Endothelial cell of umbilical vein (primary cell): ENCODE measurements around the gene RMP24.

Experiments used
- BruUV-seq: library from RNA; stranded (reverse); fragments of 400-500 nt; replicated peaks from 2 replicates; lab custom pipeline; 2021; lab: Mats Ljungman, UMichigan
- CTCF ChIA-PET: fragments of 300-600, 350-600 bp; sonication (Branson Sonifier 250); formaldehyde crosslinking; loops from one replicate; lab custom pipeline; 2021; ENCODE audit warnings: antibody characterized with exemption, inconsistent platforms; lab: Charles Lee
- POLR2A ChIA-PET: fragments of 300-600, 350-600 bp; sonication (Branson Sonifier 250); formaldehyde crosslinking; loops from one replicate; lab custom pipeline; 2021; ENCODE audit warnings: antibody characterized with exemption, inconsistent platforms; lab: Charles Lee
- DNase-seq: peaks from one replicate; pipeline ENCODE4 v3.0.0-alpha.2; 2011; ENCODE audit warnings: low read depth, low spot score
- FAIRE-seq: peaks from 2 replicates; lab custom pipeline; 2011; peaks lifted over from hg19 to GRCh38; lab: Jason Lieb, UNC
- H2AFZ ChIP-seq: 2 replicates; pipeline ENCODE4 v1.6.0; 2012; ENCODE audit warnings: low read depth, low read length, control low read depth, inconsistent platforms
- H3K27ac ChIP-seq: 2 replicates; pipeline ENCODE4 v1.5.1; 2011; ENCODE audit warnings: low read depth, mild to moderate bottlenecking, control low read depth, low read length, moderate library complexity; ENCODE audit not compliant: insufficient read depth
- H3K27me3 ChIP-seq, 2 experiments: 2 replicates each; pipeline versions ENCODE4 v1.6.0 to v1.6.1; 2011; ENCODE audit warnings: low read length in 2 of 2, mixed read lengths in 1 of 2; ENCODE audit not compliant: control insufficient read depth in 2 of 2, insufficient read depth in 2 of 2
- H3K36me3 ChIP-seq, 2 experiments: 2 replicates in 1 of 2; 3 replicates in 1 of 2; pipeline ENCODE4 v1.5.1; 2011; ENCODE audit warnings: low read length in 2 of 2, mild to moderate bottlenecking in 1 of 2, moderate library complexity in 1 of 2; ENCODE audit not compliant: control insufficient read depth in 2 of 2, insufficient read depth in 2 of 2; ENCODE audit errors: extremely low read depth in 1 of 2
- H3K4me1 ChIP-seq: 3 replicates; pipeline ENCODE4 v1.5.1; 2011; ENCODE audit warnings: mild to moderate bottlenecking, low read length; ENCODE audit not compliant: control insufficient read depth, insufficient read depth; ENCODE audit errors: extremely low read depth
- H3K4me2 ChIP-seq: 2 replicates; pipeline ENCODE4 v1.6.1; 2011; ENCODE audit warnings: low read length, control low read depth, mixed read lengths; ENCODE audit not compliant: insufficient read depth
- H3K4me3 ChIP-seq, 3 experiments: fragments of 200-600 bp in 1 of 3; sonication (generic), shearing (Covaris generic) in 1 of 3; replicated peaks in 1 of 3; 2 replicates each; pipeline ENCODE4 v1.5.1; 2011 to 2016; ENCODE audit warnings: control low read depth in 3 of 3, low read length in 3 of 3, mild to moderate bottlenecking in 2 of 3, inconsistent platforms in 1 of 3, low read depth in 1 of 3, moderate library complexity in 1 of 3; ENCODE audit not compliant: insufficient read depth in 1 of 3
- H3K79me2 ChIP-seq: 2 replicates; pipeline ENCODE4 v1.6.0; 2012; ENCODE audit warnings: low read length, inconsistent platforms; ENCODE audit not compliant: control insufficient read depth, insufficient read depth
- H3K9ac ChIP-seq: replicated peaks from 2 replicates; pipeline ENCODE3; 2011; ENCODE audit warnings: low read length, control low read depth; ENCODE audit not compliant: insufficient read depth; ENCODE audit errors: extremely low read depth
- H3K9me1 ChIP-seq: replicated peaks from 3 replicates; pipeline ENCODE4 v1.6.0; 2011; ENCODE audit warnings: mild to moderate bottlenecking, low read length; ENCODE audit not compliant: control insufficient read depth, insufficient read depth; ENCODE audit errors: extremely low read depth
- H3K9me3 ChIP-seq: replicated peaks from 2 replicates; pipeline ENCODE4 v1.5.1; 2012; ENCODE audit warnings: low read length, inconsistent platforms; ENCODE audit not compliant: control insufficient read depth, insufficient read depth
- H4K20me1 ChIP-seq: replicated peaks from 2 replicates; pipeline ENCODE3; 2011; ENCODE audit warnings: mild to moderate bottlenecking, low read length; ENCODE audit not compliant: control insufficient read depth, insufficient read depth; ENCODE audit errors: extremely low read depth
- CTCF ChIP-seq, 2 donors: IDR thresholded peaks; 1 replicate in 1 of 2; 2 replicates in 1 of 2; pipeline ENCODE4 v1.5.1; 2011; ENCODE audit warnings: low read length in 2 of 2, mild to moderate bottlenecking in 2 of 2, moderate library complexity in 2 of 2, control low read depth in 1 of 2, inconsistent platforms in 1 of 2, low read depth in 1 of 2; ENCODE audit not compliant: insufficient read depth in 1 of 2; ENCODE audit errors: extremely low read depth in 1 of 2
- EZH2 ChIP-seq: IDR thresholded peaks from 2 replicates; pipeline ENCODE4 v1.6.1; 2012; ENCODE audit warnings: borderline replicate concordance, low read depth, mild to moderate bottlenecking, moderate library complexity, low read length, inconsistent platforms; ENCODE audit not compliant: severe bottlenecking
- FOS ChIP-seq: IDR thresholded peaks from 2 replicates; pipeline ENCODE4 v1.6.1; 2011; ENCODE audit warnings: mild to moderate bottlenecking, low read length, moderate library complexity, borderline replicate concordance; ENCODE audit not compliant: insufficient read depth
- GATA2 ChIP-seq: IDR thresholded peaks from 2 replicates; pipeline ENCODE4 v1.7.0; 2011; ENCODE audit warnings: low read depth, mild to moderate bottlenecking, moderate library complexity, mixed read lengths, low read length; ENCODE audit not compliant: insufficient read length, insufficient read depth
- JUN ChIP-seq: IDR thresholded peaks from 2 replicates; pipeline ENCODE4 v1.6.1; 2011; ENCODE audit warnings: borderline replicate concordance, low read depth; ENCODE audit not compliant: insufficient read length, insufficient read depth
- MAX ChIP-seq: IDR thresholded peaks from 2 replicates; pipeline ENCODE4 v1.6.1; 2011; ENCODE audit not compliant: insufficient read depth, insufficient read length
- MYC ChIP-seq: IDR thresholded peaks from one replicate; pipeline ENCODE4 v1.6.1; 2011; ENCODE audit warnings: mild to moderate bottlenecking, low read depth, low read length
- POLR2A ChIP-seq: IDR thresholded peaks from 2 replicates; pipeline ENCODE4 v1.6.1; 2012; ENCODE audit warnings: low read depth, mild to moderate bottlenecking, control low read depth, low read length
- POLR2AphosphoS5 ChIP-seq: IDR thresholded peaks from 2 replicates; pipeline ENCODE4 v1.6.1; 2012; ENCODE audit warnings: low read depth, mild to moderate bottlenecking, control low read depth, low read length, moderate library complexity; ENCODE audit not compliant: insufficient read depth
- dilution Hi-C: fragments of 300-500 bp; cut with MboI; formaldehyde crosslinking; loops from one replicate; pipeline ENCODE4 v1.15.0; 2019; ENCODE audit warnings: low sequenced_read_pairs; ENCODE audit not compliant: extremely low pct_ligation_motif_present
- intact Hi-C: fragments of 100-400 bp; cut with micrococcal nuclease; formaldehyde crosslinking; loops from one replicate; pipeline ENCODE4 v1.10.0; 2022

Gene RMP24

GRCh38 chr18:35962320-35962719, 10.2 kb upstream of the RMP24 start:
- Histone ChIP-seq H3K9me3 (no peaks in the 10 kb centered on the region), H3K4me2 (no peak overlapping the region), H2AFZ (no peak overlapping the region), H3K36me3 (no peaks in the 10 kb centered on the region), H4K20me1 (no peaks in the 10 kb centered on the region), H3K9me1 (no peaks in the 10 kb centered on the region), H3K79me2 (no peaks in the 10 kb centered on the region), H3K27ac (no peak overlapping the region), H3K4me1 (no peaks in the 10 kb centered on the region), H3K4me3 (no peak overlapping the region), H3K27me3 (peaks cover 3 to 7% of the 10 kb centered on the region in 2 experiments), H3K9ac (no peak overlapping the region)
- no TSS peak for BruUV-seq
- DNase-seq (no peak), FAIRE-seq (no peak)
- POLR2A ChIA-PET: no interaction called here
- TF ChIP-seq POLR2A (no peak), POLR2AphosphoS5 (no peak), GATA2 (no peak), EZH2 (no peak), FOS (no peak), CTCF (IDR thresholded peaks at IDR 0.05; ENCODE audit: extremely low read depth in 1 of 2, insufficient read depth in 1 of 2, low read depth in 1 of 2, low read length in 2 of 2) (no peak), MYC (no peak), MAX (no peak), JUN (no peak)
- intact Hi-C loops: no loop called here
- CTCF ChIA-PET: interaction anchor here (2.2 kb wide), 1 partner anchor 12 kb away, joined by 7 read pairs; no protein-coding TSS in a partner anchor
- dilution Hi-C loops: no loop called here
